WTC11 (cell line): ENCODE results near the gene AHSP. TPM values are rescaled to one million over a fixed set of nuclear protein-coding genes. Genes with fewer than 3 reads are reported as not detected.
"Not testable (repeated sequence)": the region's sequence is repeated elsewhere in the genome, so short reads cannot be mapped to it uniquely, and the experiment has no call there.

Experiments used
- ATAC-seq: fragments of 200-7000 bp; cut with Tn5 transposase; 2 replicates; pipeline ENCODE4 v1.10.0; 2021; ENCODE audit warnings: mild to moderate bottlenecking, moderate library complexity
- CTCF ChIA-PET: fragments of 300-600 bp; sonication (Branson Sonifier 250); formaldehyde crosslinking; loops from one replicate; lab custom pipeline; 2021; ENCODE audit warnings: antibody characterized with exemption; lab: Charles Lee
- POLR2A ChIA-PET: fragments of 350-600 bp; sonication (Branson Sonifier 250); formaldehyde crosslinking; loops from one replicate; lab custom pipeline; 2021; ENCODE audit warnings: antibody characterized with exemption; lab: Charles Lee
- DNase-seq: peaks from one replicate; pipeline ENCODE4 v3.0.0; 2021; ENCODE audit warnings: low spot score
- H3K27ac Mint-ChIP-seq: 2 replicates; pipeline ENCODE4 v1.8.0; 2021; ENCODE audit warnings: mixed read lengths
- H3K27me3 Mint-ChIP-seq: 2 replicates; pipeline ENCODE4 v1.8.0; 2021; ENCODE audit warnings: low read depth, mild to moderate bottlenecking, moderate library complexity, mixed read lengths
- H3K36me3 Mint-ChIP-seq: 2 replicates; pipeline ENCODE4 v1.8.0; 2021; ENCODE audit warnings: mixed read lengths
- H3K4me1 Mint-ChIP-seq: 2 replicates; pipeline ENCODE4 v1.8.0; 2022; ENCODE audit warnings: mixed read lengths
- H3K4me3 Mint-ChIP-seq: 2 replicates; pipeline ENCODE4 v1.8.0; 2021; ENCODE audit warnings: mild to moderate bottlenecking, moderate library complexity, mixed read lengths
- H3K9me3 Mint-ChIP-seq: 2 replicates; pipeline ENCODE4 v1.8.0; 2021; ENCODE audit warnings: mixed read lengths
- CBFB ChIP-seq: sonication (generic); formaldehyde crosslinking; IDR thresholded peaks from 2 replicates; pipeline ENCODE4 v1.8.1; 2022; ENCODE audit warnings: mild to moderate bottlenecking, low read depth, missing genetic modification reagents
- CTCF ChIP-seq: fragments of 200-600 bp; IDR thresholded peaks from 2 replicates; pipeline ENCODE4 v1.8.0; 2022; ENCODE audit warnings: antibody characterized with exemption
- E2F5 ChIP-seq: sonication (generic); formaldehyde crosslinking; IDR thresholded peaks from 2 replicates; pipeline ENCODE4 v1.8.1; 2022; ENCODE audit warnings: mild to moderate bottlenecking, moderate library complexity, missing genetic modification reagents
- ELF4 ChIP-seq: sonication (generic); formaldehyde crosslinking; IDR thresholded peaks from 2 replicates; pipeline ENCODE4 v1.8.1; 2022; ENCODE audit warnings: low read depth, mild to moderate bottlenecking, moderate library complexity, missing genetic modification reagents
- ERG ChIP-seq: fragments of 250-450 bp; sonication (Bioruptor Pico); IDR thresholded peaks from 2 replicates; pipeline ENCODE4 v1.8.0; 2021; ENCODE audit warnings: mild to moderate bottlenecking
- FOXJ3 ChIP-seq: sonication (generic); formaldehyde crosslinking; IDR thresholded peaks from 2 replicates; pipeline ENCODE4 v1.9.0; 2021; ENCODE audit warnings: missing genetic modification reagents, mild to moderate bottlenecking, borderline replicate concordance
- NFATC4 ChIP-seq: fragments of 250-450 bp; sonication (Bioruptor Pico); IDR thresholded peaks from 2 replicates; pipeline ENCODE4 v1.9.0; 2021; ENCODE audit warnings: mild to moderate bottlenecking
- NR1H2 ChIP-seq: sonication (generic); formaldehyde crosslinking; IDR thresholded peaks from 2 replicates; pipeline ENCODE4 v1.9.0; 2021; ENCODE audit warnings: mild to moderate bottlenecking, moderate library complexity, missing genetic modification reagents
- RORB ChIP-seq: fragments of 250-450 bp; sonication (Bioruptor Pico); IDR thresholded peaks from 2 replicates; pipeline ENCODE4 v1.9.0; 2021; ENCODE audit warnings: mild to moderate bottlenecking
- TP53 ChIP-seq: sonication (generic); formaldehyde crosslinking; IDR thresholded peaks from 2 replicates; pipeline ENCODE4 v1.8.1; 2023; ENCODE audit warnings: mild to moderate bottlenecking, missing genetic modification reagents
- ZNF138 ChIP-seq: sonication (generic); formaldehyde crosslinking; conservative IDR thresholded peaks from 2 replicates; pipeline ENCODE4 v1.8.1; 2022; ENCODE audit warnings: mild to moderate bottlenecking, moderate library complexity, missing genetic modification reagents
- ZNF219 ChIP-seq: sonication (generic); formaldehyde crosslinking; IDR thresholded peaks from 2 replicates; pipeline ENCODE4 v1.8.0; 2023; ENCODE audit warnings: missing genetic modification reagents, mild to moderate bottlenecking, borderline replicate concordance
- ZNF281 ChIP-seq: sonication (generic); formaldehyde crosslinking; IDR thresholded peaks from 2 replicates; pipeline ENCODE4 v1.8.0; 2023; ENCODE audit warnings: mild to moderate bottlenecking, missing genetic modification reagents
- ZNF317 ChIP-seq: sonication (generic); formaldehyde crosslinking; IDR thresholded peaks from 2 replicates; pipeline ENCODE4 v1.8.1; 2023; ENCODE audit warnings: low read depth, mild to moderate bottlenecking, moderate library complexity, missing genetic modification reagents, borderline replicate concordance
- ZNF416 ChIP-seq: fragments of 250-450 bp; sonication (Bioruptor Pico); IDR thresholded peaks from 2 replicates; pipeline ENCODE4 v1.9.0; 2021; ENCODE audit warnings: mild to moderate bottlenecking, inconsistent platforms
- ZSCAN18 ChIP-seq: fragments of 250-450 bp; sonication (Bioruptor Pico); IDR thresholded peaks from 2 replicates; pipeline ENCODE4 v2.1.2; 2022; ENCODE audit warnings: mild to moderate bottlenecking, moderate library complexity
- total RNA-seq: library from RNA; stranded (reverse); gene quantifications from 3 replicates; pipeline ENCODE4 v1.2.3, GENCODE V29; 2021

AHSP gene
- total RNA-seq, 1 experiment from 2014 or later: 0.81 TPM

- TF ChIP-seq ZNF281 (no peak), CBFB (no peak)
- TF ChIP-seq, all 79 proteins: peak for 0
Observed at GRCh38 chr16:31521368-31521767, 6.3 kb upstream of the AHSP start (continued).

- CTCF ChIA-PET: no interaction called here
- DNase-seq: no peak
- no peak overlapping the region for H3K4me3 Mint-ChIP-seq
- peaks cover 22% of the 10 kb centered on the region for H3K27me3 Mint-ChIP-seq
- peaks cover 12% of the 10 kb centered on the region for H3K9me3 Mint-ChIP-seq
- TF ChIP-seq E2F5 (CRISPR knock-in tag) (no peak), ZNF219 (CRISPR knock-in tag) (no peak), ZSCAN18 (CRISPR knock-in tag) (no peak), ERG (no peak), NR1H2 (CRISPR knock-in tag) (no peak), FOXJ3 (CRISPR knock-in tag) (no peak), ELF4 (no peak), RORB (no peak), ZNF317 (CRISPR knock-in tag) (no peak), TP53 (CRISPR knock-in tag) (no peak), NFATC4 (CRISPR knock-in tag) (no peak), CTCF (no peak), ZNF416 (CRISPR knock-in tag) (no peak), ZNF138 (no peak)
- POLR2A ChIA-PET: no interaction called here
- H3K36me3 Mint-ChIP-seq: peaks cover 9% of the 10 kb centered on the region
- no peak overlapping the region for H3K27ac Mint-ChIP-seq
- H3K4me1 Mint-ChIP-seq: peaks cover 4% of the 10 kb centered on the region
- no peak for ATAC-seq
Observed at GRCh38 chr16:31522071-31522470, 5.6 kb upstream of the AHSP start.

- DNase-seq, H3K4me3 Mint-ChIP-seq, POLR2A ChIA-PET, CTCF ChIA-PET, H3K9me3 Mint-ChIP-seq, ATAC-seq, H3K36me3 Mint-ChIP-seq, H3K27ac Mint-ChIP-seq: not testable (repeated sequence)
- Mint-ChIP-seq H3K27me3 (peaks cover 19% of the 10 kb centered on the region), H3K4me1 (peaks cover 17% of the 10 kb centered on the region)
Observed at GRCh38 chr16:31523768-31524167, 3.9 kb upstream of the AHSP start.
